Right lobe of liver (tissue), 4 donors: Measurements from ENCODE around the gene DENND4A.

Experiments used
- CTCF ChIP-seq, 4 donors: fragments of 200-600 bp in 3 of 4; fragments of 450-650 bp in 1 of 4; IDR thresholded peaks; one replicate each; pipeline versions ENCODE4 v1.5.1 to v1.8.0; 2016 to 2022; ENCODE audit warnings: antibody characterized with exemption in 4 of 4, mild to moderate bottlenecking in 2 of 4
- POLR2A ChIP-seq: fragments of 450-650 bp; IDR thresholded peaks from one replicate; pipeline ENCODE4 v1.6.1; 2017; ENCODE audit warnings: antibody characterized with exemption, mild to moderate bottlenecking
- donor health status: DM: no; HTN: no; CAD: no.
- donor health status: DM: no; HTN: no; CAD: no.
- donor health status: DM: no; HTN: yes; CAD: no.

GRCh38 chr15:65695081-65695480 is 97.0 kb downstream of the DENND4A start:
- no peak for TF ChIP-seq CTCF (IDR thresholded peaks at IDR 0.05)
- TF ChIP-seq POLR2A: no peak
